Astrocyte (in vitro differentiated cells and primary cell): ENCODE results near the gene TTBK2. TPM values are rescaled to one million over a fixed set of nuclear protein-coding genes. Genes with fewer than 3 reads are reported as not detected.
A peak's percentile ranks its signal among the peaks of the same experiment; 100 is the strongest.

Source experiments
- DNase-seq: peaks from one replicate; pipeline ENCODE4 v3.0.0-alpha.2; 2010; ENCODE audit warnings: low read depth
- FAIRE-seq: peaks from 2 replicates; lab custom pipeline; 2011; peaks lifted over from hg19 to GRCh38; lab: Jason Lieb, UNC
- H2AFZ ChIP-seq: 2 replicates; pipeline ENCODE4 v1.6.0; 2012; ENCODE audit warnings: low read depth, low read length, inconsistent platforms
- H3K27ac ChIP-seq: 2 replicates; pipeline ENCODE4 v1.5.1; 2011; ENCODE audit warnings: low read depth, low read length, inconsistent platforms
- H3K27me3 ChIP-seq: 2 replicates; pipeline ENCODE4 v1.6.0; 2011; ENCODE audit warnings: low read length, inconsistent platforms; ENCODE audit not compliant: insufficient read depth
- H3K36me3 ChIP-seq: 2 replicates; pipeline ENCODE4 v1.5.1; 2011; ENCODE audit warnings: low read length, inconsistent platforms; ENCODE audit not compliant: insufficient read depth
- H3K4me1 ChIP-seq: 2 replicates; pipeline ENCODE4 v1.5.1; 2011; ENCODE audit warnings: low read length, inconsistent platforms; ENCODE audit not compliant: insufficient read depth
- H3K4me2 ChIP-seq: 2 replicates; pipeline ENCODE4 v1.6.0; 2012; ENCODE audit warnings: low read length, inconsistent platforms
- H3K4me3 ChIP-seq: 2 replicates; pipeline ENCODE4 v1.5.1; 2011; ENCODE audit warnings: low read depth, mild to moderate bottlenecking, low read length, inconsistent platforms; ENCODE audit not compliant: insufficient read depth
- H3K79me2 ChIP-seq: 2 replicates; pipeline ENCODE4 v1.6.0; 2012; ENCODE audit warnings: mild to moderate bottlenecking, low read length, inconsistent platforms; ENCODE audit not compliant: insufficient read depth
- H3K9ac ChIP-seq: 2 replicates; pipeline ENCODE4 v1.6.0; 2012; ENCODE audit warnings: mild to moderate bottlenecking, low read length, inconsistent platforms
- H3K9me3 ChIP-seq: 2 replicates; pipeline ENCODE4 v1.5.1; 2012; ENCODE audit warnings: low read depth, mild to moderate bottlenecking, low read length, inconsistent platforms; ENCODE audit not compliant: insufficient read depth
- H4K20me1 ChIP-seq: 2 replicates; pipeline ENCODE4 v1.6.0; 2012; ENCODE audit warnings: low read length, inconsistent platforms; ENCODE audit not compliant: insufficient read depth
- H3K27ac Mint-ChIP-seq: one replicate; pipeline ENCODE4 v1.8.0; 2021; ENCODE audit warnings: mild to moderate bottlenecking, mixed read lengths; ENCODE audit not compliant: unreplicated experiment
- H3K27me3 Mint-ChIP-seq: one replicate; pipeline ENCODE4 v1.8.0; 2021; ENCODE audit warnings: low read depth, mixed read lengths; ENCODE audit not compliant: unreplicated experiment
- H3K36me3 Mint-ChIP-seq: one replicate; pipeline ENCODE4 v1.8.0; 2021; ENCODE audit warnings: low read depth, mixed read lengths; ENCODE audit not compliant: unreplicated experiment
- H3K4me1 Mint-ChIP-seq: one replicate; pipeline ENCODE4 v1.8.0; 2021; ENCODE audit warnings: low read depth, mixed read lengths; ENCODE audit not compliant: unreplicated experiment
- H3K4me3 Mint-ChIP-seq: one replicate; pipeline ENCODE4 v1.8.0; 2021; ENCODE audit warnings: mild to moderate bottlenecking, moderate library complexity, mixed read lengths; ENCODE audit not compliant: unreplicated experiment
- H3K9me3 Mint-ChIP-seq: one replicate; pipeline ENCODE4 v1.8.0; 2021; ENCODE audit warnings: mild to moderate bottlenecking, mixed read lengths; ENCODE audit not compliant: unreplicated experiment
- EZH2 ChIP-seq: IDR thresholded peaks from 2 replicates; pipeline ENCODE4 v1.6.1; 2012; ENCODE audit warnings: mild to moderate bottlenecking, low read length, inconsistent platforms; ENCODE audit not compliant: insufficient read depth
- total RNA-seq: library from RNA; stranded (reverse); gene quantifications from 2 replicates; pipeline ENCODE4 v1.2.1, GENCODE V29; 2021
- TF ChIP-seq, protein P1 (sequence below): IDR thresholded peaks from 2 replicates; pipeline ENCODE4 v1.5.1; 2011; ENCODE audit warnings: low read depth, mild to moderate bottlenecking, inconsistent platforms, low read length, moderate library complexity; ENCODE audit not compliant: insufficient read depth

The TTBK2 gene
- total RNA-seq, 1 donor from 2014 or later: 14.8 TPM

DNA sequence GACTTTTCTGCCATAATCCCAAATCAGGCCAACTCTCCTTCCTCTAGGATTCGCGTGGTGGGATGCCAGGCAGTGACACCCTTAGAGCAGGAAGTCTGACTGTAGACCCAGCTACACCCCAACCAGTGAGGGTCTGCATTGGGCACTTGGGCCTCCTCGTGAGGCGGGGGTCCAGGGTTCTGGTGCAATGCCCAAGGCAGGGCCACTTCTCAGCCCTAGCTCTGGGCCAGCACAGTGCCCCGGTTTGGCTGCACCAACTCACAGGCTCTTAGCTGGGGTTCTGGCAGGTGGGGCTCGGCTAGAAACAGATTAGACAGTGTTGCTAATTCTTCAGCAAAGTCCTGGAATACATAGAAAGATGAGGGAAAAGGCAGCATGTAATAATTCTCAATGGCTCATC lies 196.3 kb downstream of the TTBK2 start:
- no peak overlapping the region for H3K4me3 Mint-ChIP-seq

DNA sequence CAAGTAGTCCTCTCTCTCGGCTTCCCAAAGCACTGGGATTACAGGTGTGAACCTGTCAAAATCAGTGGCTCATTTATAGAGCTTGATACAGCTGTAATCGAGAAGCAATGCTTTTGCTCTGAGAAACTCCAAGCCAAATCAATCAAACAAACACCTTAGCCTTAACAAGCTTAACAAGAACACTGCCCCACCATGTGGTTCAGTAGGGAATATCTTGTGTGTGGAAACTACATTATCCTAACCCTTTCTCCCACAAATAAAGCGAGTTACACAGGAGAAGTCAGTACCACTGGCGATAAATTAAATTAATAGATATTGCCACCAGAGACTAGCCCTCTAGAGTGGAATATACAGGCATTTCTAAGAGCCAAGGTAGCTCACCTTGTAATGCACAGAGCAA lies 197.5 kb downstream of the TTBK2 start:
- Mint-ChIP-seq H3K36me3 (peaks cover 37% of the 10 kb centered on the region), H3K27ac (no peak overlapping the region), H3K4me1 (no peaks in the 10 kb centered on the region), H3K9me3 (no peaks in the 10 kb centered on the region), H3K27me3 (no peaks in the 10 kb centered on the region), H3K4me3 (no peak overlapping the region)
- Histone ChIP-seq H3K36me3 (peaks cover 25% of the 10 kb centered on the region), H3K27ac (no peak overlapping the region), H3K9me3 (no peaks in the 10 kb centered on the region), H3K4me3 (no peak overlapping the region), H3K4me2 (no peak overlapping the region), H3K4me1 (no peaks in the 10 kb centered on the region), H3K27me3 (no peaks in the 10 kb centered on the region), H3K9ac (no peak overlapping the region), H2AFZ (no peak overlapping the region), H4K20me1 (peaks cover 5% of the 10 kb centered on the region), H3K79me2 (no peaks in the 10 kb centered on the region)
- TF ChIP-seq EZH2: no peak
- TF ChIP-seq, protein P1, sequence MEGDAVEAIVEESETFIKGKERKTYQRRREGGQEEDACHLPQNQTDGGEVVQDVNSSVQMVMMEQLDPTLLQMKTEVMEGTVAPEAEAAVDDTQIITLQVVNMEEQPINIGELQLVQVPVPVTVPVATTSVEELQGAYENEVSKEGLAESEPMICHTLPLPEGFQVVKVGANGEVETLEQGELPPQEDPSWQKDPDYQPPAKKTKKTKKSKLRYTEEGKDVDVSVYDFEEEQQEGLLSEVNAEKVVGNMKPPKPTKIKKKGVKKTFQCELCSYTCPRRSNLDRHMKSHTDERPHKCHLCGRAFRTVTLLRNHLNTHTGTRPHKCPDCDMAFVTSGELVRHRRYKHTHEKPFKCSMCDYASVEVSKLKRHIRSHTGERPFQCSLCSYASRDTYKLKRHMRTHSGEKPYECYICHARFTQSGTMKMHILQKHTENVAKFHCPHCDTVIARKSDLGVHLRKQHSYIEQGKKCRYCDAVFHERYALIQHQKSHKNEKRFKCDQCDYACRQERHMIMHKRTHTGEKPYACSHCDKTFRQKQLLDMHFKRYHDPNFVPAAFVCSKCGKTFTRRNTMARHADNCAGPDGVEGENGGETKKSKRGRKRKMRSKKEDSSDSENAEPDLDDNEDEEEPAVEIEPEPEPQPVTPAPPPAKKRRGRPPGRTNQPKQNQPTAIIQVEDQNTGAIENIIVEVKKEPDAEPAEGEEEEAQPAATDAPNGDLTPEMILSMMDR: peak; percentile 5
- no peak for DNase-seq
- FAIRE-seq: no peak

More for the DNA sequence above, 196.3 kb downstream of the TTBK2 start:
- Histone ChIP-seq H3K27me3 (no peaks in the 10 kb centered on the region), H3K36me3 (peaks cover 28% of the 10 kb centered on the region), H3K9me3 (no peaks in the 10 kb centered on the region), H3K79me2 (no peaks in the 10 kb centered on the region), H3K4me3 (no peak overlapping the region), H3K4me2 (no peak overlapping the region), H3K9ac (no peak overlapping the region), H4K20me1 (peaks cover 5% of the 10 kb centered on the region), H3K27ac (no peak overlapping the region), H3K4me1 (no peaks in the 10 kb centered on the region), H2AFZ (no peak overlapping the region)
- Mint-ChIP-seq H3K4me1 (no peaks in the 10 kb centered on the region), H3K9me3 (no peaks in the 10 kb centered on the region), H3K27ac (no peak overlapping the region), H3K27me3 (no peaks in the 10 kb centered on the region), H3K36me3 (peaks cover 29% of the 10 kb centered on the region)
- no peak for FAIRE-seq
- TF ChIP-seq, protein P1: no peak
- TF ChIP-seq EZH2: no peak
- DNase-seq: no peak

DNA sequence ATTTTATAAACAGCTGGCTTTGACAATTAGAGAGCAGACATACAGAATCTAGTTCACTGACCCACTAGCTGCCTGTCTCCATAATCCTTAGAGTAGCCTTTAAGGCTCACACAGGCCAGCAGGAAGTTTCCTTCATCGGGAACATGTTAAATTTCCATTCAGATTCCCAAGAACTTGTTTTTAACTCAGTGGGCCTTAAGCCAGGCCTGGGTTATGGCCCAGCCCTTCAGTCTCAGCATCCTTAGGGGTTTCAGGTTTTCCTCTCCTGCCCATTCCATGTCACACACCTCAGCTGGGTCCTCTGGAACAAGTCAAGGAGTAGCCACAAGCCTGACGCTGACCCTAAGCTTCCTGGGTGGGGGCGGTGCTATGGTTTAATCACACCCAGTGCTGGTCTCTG lies 198.7 kb downstream of the TTBK2 start:
- Mint-ChIP-seq H3K27ac (no peak overlapping the region), H3K27me3 (no peaks in the 10 kb centered on the region), H3K4me1 (no peaks in the 10 kb centered on the region), H3K4me3 (no peak overlapping the region), H3K9me3 (no peaks in the 10 kb centered on the region), H3K36me3 (peaks cover 37% of the 10 kb centered on the region)
- H3K4me3 ChIP-seq: no peak overlapping the region
- H3K27me3 ChIP-seq: no peaks in the 10 kb centered on the region
- no peak overlapping the region for H3K9ac ChIP-seq
- TF ChIP-seq, protein P1: no peak
- no peak for TF ChIP-seq EZH2
- H3K36me3 ChIP-seq: peaks cover 19% of the 10 kb centered on the region
- peaks cover 6% of the 10 kb centered on the region for H4K20me1 ChIP-seq
- H3K4me2 ChIP-seq: no peak overlapping the region
- H3K9me3 ChIP-seq: no peaks in the 10 kb centered on the region
- FAIRE-seq (no peak), DNase-seq (no peak)
- H2AFZ ChIP-seq: no peak overlapping the region
- peaks cover 2% of the 10 kb centered on the region for H3K4me1 ChIP-seq
- H3K27ac ChIP-seq: no peak overlapping the region
- no peaks in the 10 kb centered on the region for H3K79me2 ChIP-seq
